Measurements from ENCODE around the gene ADNP2. TPM values are rescaled to one million over a fixed set of nuclear protein-coding genes. Genes with fewer than 3 reads are reported as not detected.
"Not testable (repeated sequence)": the region's sequence is repeated elsewhere in the genome, so short reads cannot be mapped to it uniquely, and the experiment has no call there.

The ADNP2 gene
- total RNA-seq, 1 donor from 2014 or later, result 10.0 TPM

DNA sequence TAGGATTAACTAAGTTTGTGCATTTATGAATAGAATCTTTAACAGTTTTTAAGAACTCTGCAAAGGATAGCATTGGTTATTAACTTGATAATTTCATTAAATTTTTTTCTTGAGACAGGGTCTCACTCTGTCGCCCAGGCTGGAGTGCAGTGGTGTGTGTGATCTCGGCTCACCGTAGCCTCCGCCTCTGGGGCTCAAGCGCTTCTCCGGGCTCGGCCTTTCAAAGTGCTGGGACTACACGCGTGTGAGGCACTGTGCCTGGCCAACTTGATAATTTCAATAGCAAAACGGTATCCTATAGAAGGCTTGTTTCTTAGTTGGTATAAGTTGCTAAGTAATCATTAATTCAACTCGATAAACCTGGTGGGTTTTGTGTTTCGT, 38.0 kb downstream of the ADNP2 start:
- no peak for DNase-seq (ENCODE audit: low read depth)

DNA sequence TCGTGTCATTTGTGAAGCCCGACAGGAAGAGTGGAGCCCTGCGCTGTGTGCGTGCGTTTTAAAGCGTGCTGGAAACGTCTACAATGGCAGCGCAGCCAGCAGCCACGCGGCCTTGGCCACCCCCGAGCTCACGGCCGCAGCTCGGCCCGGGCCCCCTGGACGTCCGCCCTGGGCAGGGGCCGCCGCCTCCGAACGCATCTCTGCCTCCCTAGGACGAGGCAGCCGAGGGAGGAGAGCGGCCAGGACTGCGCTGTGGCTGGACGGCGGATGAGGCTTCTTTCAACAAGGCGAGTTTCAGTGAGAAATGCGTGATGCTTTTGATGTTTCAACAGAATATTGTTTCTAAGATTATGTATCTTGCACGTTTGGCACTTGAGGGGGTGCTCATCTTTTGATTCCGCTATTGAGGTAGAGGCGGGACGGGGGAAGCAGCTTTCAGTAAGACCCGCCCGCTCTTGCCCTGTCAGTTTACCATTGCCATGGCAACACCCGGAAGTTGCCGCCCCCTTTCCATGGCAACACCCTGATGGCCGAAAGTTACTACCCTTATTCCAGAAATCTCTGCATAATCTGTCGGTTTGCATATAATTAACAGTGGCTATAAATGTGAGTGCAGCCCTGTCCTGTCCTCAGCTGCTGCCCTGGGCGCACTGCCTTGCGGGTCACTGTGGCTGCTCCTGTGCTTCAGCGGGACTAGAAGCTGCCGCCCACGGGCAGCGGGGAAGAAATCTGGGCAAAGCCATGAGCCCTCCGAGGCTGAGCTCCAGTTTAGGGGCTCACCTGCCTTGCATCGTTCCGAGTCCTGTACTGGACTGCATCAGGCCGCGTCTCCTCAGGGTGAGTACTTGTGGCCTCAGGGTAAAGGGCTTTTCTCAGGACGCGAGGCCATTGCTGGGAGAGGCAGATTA, 38.6 kb downstream of the ADNP2 start:
- DNase-seq (ENCODE audit: low read depth), result peak; percentile 91

DNA sequence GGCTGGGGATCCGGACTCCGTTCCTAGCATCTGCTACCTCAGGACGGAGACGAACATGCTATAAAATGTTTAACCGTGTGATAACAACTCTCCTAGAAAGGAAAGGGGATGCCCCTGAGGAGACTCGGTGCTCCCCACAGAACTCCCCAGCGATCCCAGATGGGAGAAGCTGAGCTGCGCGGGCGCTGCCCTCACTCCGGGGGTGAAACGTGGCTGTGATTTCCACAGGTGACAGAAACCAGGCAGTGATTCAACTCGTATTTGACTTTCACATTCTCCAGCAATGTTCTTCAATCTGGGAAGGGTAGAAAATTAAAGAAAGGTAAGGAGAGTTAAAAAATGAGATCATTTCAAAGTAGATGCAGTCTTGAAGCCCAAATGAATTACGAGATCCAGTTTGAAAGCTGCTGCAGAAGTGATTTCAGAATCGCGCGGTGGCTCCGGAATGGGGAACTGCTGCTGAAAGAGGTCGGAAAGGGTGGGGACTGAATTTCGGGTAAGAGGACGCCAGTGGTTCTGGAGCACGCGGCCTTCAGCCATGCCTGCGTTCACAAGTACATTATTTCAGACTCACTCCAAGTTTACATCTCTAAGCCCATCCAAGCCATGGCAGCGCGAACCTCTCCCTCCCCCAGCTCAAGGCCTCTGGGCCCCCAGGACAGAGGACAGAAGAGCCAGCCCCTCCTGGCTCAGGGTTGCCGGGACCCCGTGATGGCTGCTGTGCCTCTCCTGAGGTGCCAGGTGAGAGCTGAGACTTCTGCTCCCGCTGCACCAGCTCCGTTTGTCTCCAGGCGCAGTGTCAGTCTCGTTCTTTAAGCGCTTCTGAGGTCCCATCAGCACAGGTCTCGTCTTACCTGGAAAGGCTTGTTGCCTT, 39.5 kb downstream of the ADNP2 start:
- DNase-seq (ENCODE audit: low read depth), result no peak

- no peak for DNase-seq (ENCODE audit: low read depth)
These were observed 40.6 kb downstream of the ADNP2 start for GRCh38 chr18:80149667-80150066.

DNA sequence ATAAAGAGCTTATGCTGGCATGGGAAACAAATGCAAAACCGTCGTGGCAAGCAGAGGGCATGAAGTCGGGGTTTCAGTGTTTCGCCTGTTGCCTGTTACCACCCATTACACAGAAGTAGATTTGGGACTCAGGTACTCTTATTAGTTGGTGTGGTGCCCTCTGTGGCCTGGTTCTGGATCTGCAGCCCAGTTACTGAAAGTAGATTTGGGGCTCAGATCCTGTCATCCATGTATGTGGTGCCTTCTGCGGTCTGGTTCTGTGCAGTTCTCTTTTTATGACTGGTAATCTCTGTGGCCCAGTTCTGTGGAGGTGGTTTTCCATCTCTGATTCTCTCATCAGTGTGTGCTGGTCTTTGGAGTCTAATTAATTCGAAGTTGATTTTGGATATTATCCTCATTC, 45.2 kb downstream of the ADNP2 start:
- DNase-seq (ENCODE audit: low read depth), result no peak

DNA sequence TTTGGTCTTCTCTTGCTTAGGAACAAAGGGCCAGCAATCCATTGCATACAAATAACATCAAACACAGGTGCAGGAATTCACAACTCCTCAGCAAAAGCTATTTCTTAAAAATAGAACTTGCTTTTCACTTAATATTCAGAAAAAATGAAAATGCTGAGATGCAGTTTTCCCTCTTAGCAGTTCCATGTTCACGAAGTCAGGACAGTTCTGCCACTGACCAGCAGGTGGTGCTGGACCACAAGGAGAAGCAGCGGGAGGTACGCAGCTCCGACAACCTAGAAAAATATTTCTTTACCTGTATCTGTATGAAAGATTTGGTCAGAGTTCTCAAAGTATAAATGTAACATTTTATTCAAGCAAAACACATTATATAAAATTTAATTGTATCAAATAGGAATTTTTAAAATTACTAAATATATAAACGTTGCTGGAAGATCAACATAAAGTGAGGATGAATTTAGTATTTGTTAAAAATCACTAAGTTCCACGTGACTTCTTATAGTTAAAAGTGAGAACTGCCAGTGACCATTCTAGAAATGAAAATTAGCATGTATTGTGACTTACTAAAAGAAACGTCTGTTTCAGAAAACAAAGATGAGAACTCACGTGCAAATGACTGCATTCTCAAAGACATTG, 48.8 kb downstream of the ADNP2 start:
- DNase-seq (ENCODE audit: low read depth), result peak; percentile 75

- no peak for DNase-seq (ENCODE audit: low read depth)
These were observed 49.3 kb downstream of the ADNP2 start for GRCh38 chr18:80158365-80158764.

DNA sequence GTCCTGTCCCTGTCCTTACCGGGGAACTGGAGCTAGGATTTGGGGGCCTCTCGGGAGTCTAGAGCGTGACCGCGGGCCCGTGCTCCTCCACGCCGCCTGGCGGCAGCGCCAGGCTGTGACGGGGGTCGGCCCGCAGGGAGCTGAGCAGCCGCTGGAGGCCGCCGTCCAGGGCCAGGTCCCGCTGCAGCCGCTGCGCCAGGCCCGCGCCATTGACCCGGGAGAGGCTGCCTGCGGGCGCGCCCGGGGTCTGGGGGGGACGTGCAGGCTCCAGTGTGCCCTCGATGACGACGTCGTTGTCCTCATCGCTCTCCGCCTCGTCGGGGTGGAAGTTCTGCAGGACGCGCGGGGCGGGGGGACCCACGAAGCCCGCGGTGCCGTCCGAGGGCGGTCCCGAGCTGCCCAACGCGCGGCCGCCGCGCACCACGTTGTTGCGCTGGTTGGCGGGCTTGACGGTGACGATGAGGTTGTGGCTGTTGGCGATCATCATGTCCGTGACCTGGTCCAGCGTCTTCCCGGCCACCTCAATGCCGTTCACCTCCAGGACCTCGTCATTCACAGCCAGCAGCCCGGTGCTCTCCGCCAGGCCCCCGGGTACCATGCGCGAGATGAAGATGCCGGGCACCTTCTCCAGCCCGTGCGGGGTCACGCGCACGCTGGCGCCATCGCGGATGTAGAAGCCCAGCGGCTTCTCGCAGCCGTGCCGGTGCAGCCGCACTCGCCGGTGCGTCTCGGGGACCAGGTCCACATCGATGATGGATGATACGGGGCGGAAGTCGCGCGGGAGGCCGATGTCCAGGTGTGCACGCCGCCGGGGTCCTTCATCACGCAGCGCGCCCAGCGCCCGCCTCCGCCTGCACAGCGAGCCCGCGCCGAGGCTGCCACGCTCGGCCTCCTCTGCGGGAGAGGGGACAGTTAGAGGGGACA, 50.9 kb downstream of the ADNP2 start:
- DNase-seq (ENCODE audit: low read depth), result no peak

DNA sequence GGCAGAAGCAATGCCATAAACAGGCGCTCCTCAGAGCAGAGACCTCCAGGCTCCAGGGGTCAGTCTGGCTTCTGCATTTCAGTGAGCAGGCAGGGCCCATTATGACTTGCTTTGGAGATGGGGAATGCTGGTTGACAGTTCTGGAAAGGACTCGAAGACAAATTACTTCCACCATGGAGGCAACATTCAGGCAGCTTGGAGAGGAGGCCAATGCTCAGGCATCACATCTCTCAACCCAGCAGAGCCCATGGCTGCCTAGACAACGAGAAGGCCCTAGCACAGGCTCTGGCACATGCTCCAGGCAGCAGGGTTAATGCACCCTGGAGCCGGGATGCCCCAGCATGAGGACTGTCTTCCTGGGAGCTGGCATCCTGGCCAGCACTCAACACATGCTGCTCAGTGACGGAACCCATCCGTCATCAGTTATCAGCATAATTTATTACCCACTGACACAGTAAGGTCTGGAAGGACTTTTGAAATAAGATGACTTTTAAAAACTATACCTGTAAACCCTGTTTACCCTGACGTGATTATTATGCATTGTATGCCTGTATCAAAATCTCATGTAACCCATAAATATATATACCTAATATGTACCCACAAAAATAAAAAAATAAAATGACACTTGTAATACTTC, 52.8 kb downstream of the ADNP2 start:
- DNase-seq (ENCODE audit: low read depth), result no peak

DNA sequence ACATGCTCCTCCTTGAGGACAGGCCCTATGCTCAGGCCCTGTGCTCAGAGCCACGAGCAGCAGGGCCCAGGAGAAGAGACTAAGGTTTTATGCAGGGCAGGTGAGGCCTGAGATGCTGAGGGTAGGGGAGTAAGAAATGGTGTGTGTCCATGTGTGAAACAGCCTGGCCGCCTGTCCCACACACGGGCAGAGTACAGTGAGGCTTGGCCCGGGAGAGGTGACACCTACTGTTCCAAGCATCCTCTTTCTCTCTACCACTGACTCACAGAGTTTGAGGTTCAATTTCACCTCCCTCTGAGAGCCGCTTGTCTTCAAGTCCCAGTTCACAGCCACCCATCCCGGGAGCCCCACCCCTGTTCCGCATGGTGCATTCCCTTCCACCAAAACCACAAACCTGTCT, 54.1 kb downstream of the ADNP2 start:
- DNase-seq (ENCODE audit: low read depth), result no peak

DNA sequence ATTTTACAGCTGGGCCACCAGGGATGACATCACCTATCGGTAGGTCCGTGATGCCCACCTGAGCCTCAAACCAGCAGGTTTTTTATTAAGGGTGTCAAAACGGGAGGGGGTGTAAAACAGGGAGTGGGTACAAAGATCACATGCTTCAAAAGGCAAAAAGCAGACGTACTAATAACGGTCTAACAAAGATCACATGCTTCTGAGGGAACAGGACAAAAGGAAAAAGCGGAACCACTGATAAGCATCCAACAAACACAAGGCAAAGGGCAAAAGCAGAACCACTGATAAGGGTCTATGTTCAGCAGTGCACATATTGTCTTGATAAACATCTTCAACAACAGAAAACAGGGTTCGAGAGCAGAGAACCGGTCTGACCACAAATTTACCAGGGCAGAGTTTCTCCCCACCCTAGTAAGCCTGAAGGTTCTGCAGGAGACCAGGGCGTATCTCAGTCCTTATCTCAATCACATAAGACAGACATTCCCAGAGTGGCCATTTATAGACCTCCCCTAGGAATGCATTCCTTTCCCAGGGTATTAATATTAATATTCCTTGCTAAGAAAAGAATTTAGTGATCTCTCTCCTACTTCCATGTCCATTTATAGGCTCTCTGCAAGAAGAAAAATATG, 55.8 kb downstream of the ADNP2 start:
- DNase-seq (ENCODE audit: low read depth), result not testable (repeated sequence)

GRCh38 chr18:80166240-80166639, 57.2 kb downstream of the ADNP2 start:
- DNase-seq (ENCODE audit: low read depth), result no peak

DNA sequence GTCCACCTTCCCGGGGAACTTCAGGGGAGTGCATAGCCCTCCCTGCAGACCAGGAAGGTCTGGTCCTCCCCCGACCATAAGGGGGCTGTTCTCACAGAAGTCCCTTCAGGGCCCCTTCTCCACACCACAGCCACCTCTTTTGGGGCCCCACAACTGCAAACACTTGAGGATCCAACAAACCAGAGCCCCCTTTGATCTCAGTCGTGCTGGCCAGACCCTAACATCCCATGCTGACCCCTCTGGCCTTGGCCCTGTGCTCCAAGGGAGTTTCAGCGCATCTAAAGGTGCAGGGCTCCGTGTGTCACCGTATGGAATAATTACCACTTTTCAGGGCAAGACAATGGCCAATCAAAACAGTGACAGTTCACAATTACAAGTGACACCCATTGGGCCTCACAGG, 57.7 kb downstream of the ADNP2 start:
- DNase-seq (ENCODE audit: low read depth), result no peak

DNA sequence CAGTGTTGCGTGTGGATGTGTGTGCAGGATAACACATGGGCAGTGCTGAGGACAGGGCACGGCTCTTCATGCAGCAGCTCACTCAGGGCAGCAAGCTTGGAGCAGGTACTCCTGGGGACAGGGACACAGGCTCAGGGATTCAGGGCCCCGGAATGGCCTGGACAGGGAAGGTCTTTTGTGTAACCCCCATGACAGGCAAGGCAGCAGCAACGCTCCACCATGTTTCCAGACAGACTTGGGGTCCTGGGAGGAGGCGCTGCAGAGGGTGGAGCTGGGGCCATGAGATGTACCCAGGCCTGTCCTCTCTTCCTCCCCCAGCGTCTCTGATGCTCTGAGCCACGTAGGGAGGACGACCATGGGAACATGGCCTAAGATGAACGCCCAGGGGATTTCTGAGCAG, 58.3 kb downstream of the ADNP2 start:
- DNase-seq (ENCODE audit: low read depth), result no peak

- no peak for DNase-seq (ENCODE audit: low read depth)
These were observed 58.9 kb downstream of the ADNP2 start for GRCh38 chr18:80167931-80168330.

DNA sequence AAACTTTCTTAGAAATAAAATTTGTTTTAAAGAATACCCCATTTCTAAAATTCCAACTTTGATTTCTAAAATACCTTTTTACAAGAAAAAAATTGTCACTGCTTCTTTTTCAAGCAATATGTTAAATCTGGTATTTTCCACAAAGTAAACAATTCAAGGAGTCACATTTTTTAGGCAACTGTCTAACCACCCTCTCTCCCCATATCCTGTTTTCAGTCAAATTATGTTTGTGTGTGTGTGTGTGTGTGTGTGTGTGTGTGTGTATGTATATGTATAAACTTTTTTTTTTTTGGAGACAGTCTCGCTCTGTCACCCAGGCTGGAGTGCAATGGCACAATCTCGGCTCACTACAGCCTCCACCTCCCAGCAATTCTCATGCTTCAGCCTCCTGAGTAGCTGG, 59.3 kb downstream of the ADNP2 start:
- no peak for DNase-seq (ENCODE audit: low read depth)

- peak; percentile 19 for DNase-seq (ENCODE audit: low read depth)
These were observed 59.9 kb downstream of the ADNP2 start for GRCh38 chr18:80168982-80169381.

DNA sequence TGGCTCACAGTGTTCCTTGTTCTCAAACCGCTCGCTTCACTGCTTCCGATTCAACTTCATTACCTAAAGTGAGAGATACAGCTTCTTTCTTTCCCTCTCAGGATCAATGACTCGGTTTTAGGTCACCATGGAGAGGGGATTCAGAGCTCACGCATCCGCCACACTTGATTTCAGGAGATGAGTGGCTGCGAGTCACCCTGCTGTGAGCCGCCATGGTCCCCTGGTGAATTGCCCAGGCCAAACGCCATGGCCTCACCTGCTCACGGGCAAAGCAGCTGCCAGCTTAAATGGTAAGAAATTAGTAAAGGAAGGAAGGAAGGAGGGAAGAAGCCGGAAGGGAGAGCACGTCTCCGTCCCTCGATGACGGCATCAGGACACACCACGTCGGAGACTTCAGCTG, 60.5 kb downstream of the ADNP2 start:
- DNase-seq (ENCODE audit: low read depth), result no peak

DNA sequence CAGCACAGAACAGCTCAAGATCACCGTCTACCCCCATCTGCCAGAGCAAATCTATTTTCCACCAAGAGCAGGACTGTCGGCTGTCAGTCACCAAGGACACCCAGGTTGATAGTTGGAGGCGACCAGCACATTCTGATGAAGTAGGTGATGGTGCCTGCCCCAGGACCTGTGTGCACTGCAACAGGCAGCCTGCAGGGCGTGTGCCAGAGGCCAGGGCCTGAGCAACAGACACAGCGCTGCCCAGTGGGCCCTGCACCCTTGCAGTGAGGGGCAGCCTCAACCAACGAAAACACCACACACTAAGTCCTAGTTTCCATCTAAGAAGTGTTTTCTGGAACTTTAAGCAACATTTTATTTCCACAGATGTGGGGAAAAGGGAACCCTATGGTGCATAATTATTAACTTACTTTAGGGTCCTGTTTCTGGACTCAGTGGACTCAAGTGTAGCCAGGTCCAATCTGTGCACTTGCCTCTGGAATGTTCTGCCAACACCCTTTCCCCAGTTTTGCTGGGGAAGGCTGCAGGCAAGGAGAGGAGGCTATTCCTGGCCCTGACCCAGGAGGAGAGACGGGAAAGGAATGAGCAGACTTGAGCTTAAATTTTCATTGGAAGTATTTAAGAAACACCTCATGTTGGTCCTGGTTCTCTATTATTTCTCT, 61.5 kb downstream of the ADNP2 start:
- DNase-seq (ENCODE audit: low read depth), result no peak

Data from myocyte (in vitro differentiated cells).